HG03575 (cell line): Measurements from ENCODE around the gene CFAP410.
"Not testable (repeated sequence)": the region's sequence is repeated elsewhere in the genome, so short reads cannot be mapped to it uniquely, and the experiment has no call there.

Source experiments
- ATAC-seq: cut with Tn5 transposase; IDR thresholded peaks from one replicate; pipeline ENCODE4 v1.9.1; 2021; ENCODE audit not compliant: unreplicated experiment, insufficient number of reproducible peaks, low FRiP score; ENCODE audit errors: extremely low read depth

The CFAP410 gene

GRCh38 chr21:44305691-44306090 lies 33.5 kb downstream of the CFAP410 start:
- ATAC-seq: no peak

- ATAC-seq: no peak
Measured at GRCh38 chr21:44304877-44305293, 34.3 kb downstream of the CFAP410 start.

GRCh38 chr21:44304011-44304616 lies 35.1 kb downstream of the CFAP410 start:
- ATAC-seq: no peak

- ATAC-seq: no peak
Measured at GRCh38 chr21:44303490-44303981, 35.7 kb downstream of the CFAP410 start.

GRCh38 chr21:44302573-44303401 lies 36.4 kb downstream of the CFAP410 start:
- not testable (repeated sequence) for ATAC-seq

GRCh38 chr21:44301961-44302406 lies 37.2 kb downstream of the CFAP410 start:
- no peak for ATAC-seq

GRCh38 chr21:44301141-44301540 lies 38.0 kb downstream of the CFAP410 start:
- ATAC-seq: no peak

GRCh38 chr21:44300262-44300959 lies 38.8 kb downstream of the CFAP410 start:
- ATAC-seq: no peak

- ATAC-seq: no peak
Measured at GRCh38 chr21:44299458-44300261, 39.5 kb downstream of the CFAP410 start, which contains the start of gene PFKL. Gene PFKL, plus strand, starts transcription at chr21:44300053. Its CDS starts 53 bp downstream, at chr21:44300106.

GRCh38 chr21:44299085-44299457 lies 40.1 kb downstream of the CFAP410 start:
- no peak for ATAC-seq

- no peak for ATAC-seq
Measured at GRCh38 chr21:44298301-44298700, 40.9 kb downstream of the CFAP410 start.

GRCh38 chr21:44297525-44298290 lies 41.5 kb downstream of the CFAP410 start:
- ATAC-seq: no peak

GRCh38 chr21:44296916-44297315 lies 42.3 kb downstream of the CFAP410 start:
- ATAC-seq: no peak

GRCh38 chr21:44296103-44296519 lies 43.1 kb downstream of the CFAP410 start:
- ATAC-seq: no peak

- ATAC-seq: no peak
Measured at GRCh38 chr21:44295646-44296045, 43.5 kb downstream of the CFAP410 start.

GRCh38 chr21:44295163-44295573 lies 44.0 kb downstream of the CFAP410 start:
- no peak for ATAC-seq

- ATAC-seq: no peak
Measured at GRCh38 chr21:44294391-44295162, 44.6 kb downstream of the CFAP410 start.
